Sigmoid colon (tissue), 4 donors: ENCODE results near the gene TRAF3.

Experiments
- EP300 ChIP-seq, 4 donors: sonication (generic); formaldehyde crosslinking; IDR thresholded peaks; one replicate each; pipeline ENCODE4 v1.6.1; 2017; ENCODE audit warnings: antibody characterized with exemption in 4 of 4
- POLR2A ChIP-seq, 2 donors: fragments of 450-650 bp; IDR thresholded peaks; one replicate each; pipeline ENCODE4 v1.6.1; 2016; ENCODE audit warnings: antibody characterized with exemption in 2 of 2, mild to moderate bottlenecking in 2 of 2, moderate library complexity in 2 of 2
- POLR2AphosphoS5 ChIP-seq, 4 donors: sonication (generic); formaldehyde crosslinking; IDR thresholded peaks; one replicate each; pipeline ENCODE4 v1.6.1; 2017; ENCODE audit warnings: antibody characterized with exemption in 4 of 4
- TF ChIP-seq, protein P1 (sequence below), 4 experiments: fragments of 450-650 bp in 3 of 4; fragments of 200-600 bp in 1 of 4; IDR thresholded peaks; one replicate each; pipeline ENCODE4 v1.5.1; 2016 to 2019; ENCODE audit warnings: antibody characterized with exemption in 4 of 4, mild to moderate bottlenecking in 3 of 4, moderate library complexity in 2 of 4

DNA sequence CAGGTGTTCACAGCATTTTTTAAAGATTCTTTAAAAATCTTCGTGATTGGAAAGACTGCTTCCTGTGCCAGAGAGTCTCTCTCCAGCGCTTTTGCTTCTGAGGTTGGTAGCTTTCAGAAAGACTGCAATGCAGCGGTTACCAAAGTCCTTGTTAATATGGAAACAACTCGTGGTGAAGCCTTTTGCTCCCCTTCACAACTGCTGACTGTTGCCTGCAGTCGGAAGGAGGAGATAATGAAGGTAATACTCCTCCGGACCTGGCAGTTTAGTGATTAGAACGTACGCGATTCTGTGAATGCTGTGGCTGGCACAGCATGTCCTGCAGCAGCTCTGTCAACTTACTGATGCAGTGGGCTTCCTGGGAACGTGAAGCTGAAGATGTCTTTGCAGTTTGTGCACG is 50.9 kb downstream of the TRAF3 start:
- TF ChIP-seq POLR2AphosphoS5 (IDR thresholded peaks at IDR 0.05) (no peak), EP300 (IDR thresholded peaks at IDR 0.05) (no peak), POLR2A (IDR thresholded peaks at IDR 0.05) (no peak)
- TF ChIP-seq, protein P1, sequence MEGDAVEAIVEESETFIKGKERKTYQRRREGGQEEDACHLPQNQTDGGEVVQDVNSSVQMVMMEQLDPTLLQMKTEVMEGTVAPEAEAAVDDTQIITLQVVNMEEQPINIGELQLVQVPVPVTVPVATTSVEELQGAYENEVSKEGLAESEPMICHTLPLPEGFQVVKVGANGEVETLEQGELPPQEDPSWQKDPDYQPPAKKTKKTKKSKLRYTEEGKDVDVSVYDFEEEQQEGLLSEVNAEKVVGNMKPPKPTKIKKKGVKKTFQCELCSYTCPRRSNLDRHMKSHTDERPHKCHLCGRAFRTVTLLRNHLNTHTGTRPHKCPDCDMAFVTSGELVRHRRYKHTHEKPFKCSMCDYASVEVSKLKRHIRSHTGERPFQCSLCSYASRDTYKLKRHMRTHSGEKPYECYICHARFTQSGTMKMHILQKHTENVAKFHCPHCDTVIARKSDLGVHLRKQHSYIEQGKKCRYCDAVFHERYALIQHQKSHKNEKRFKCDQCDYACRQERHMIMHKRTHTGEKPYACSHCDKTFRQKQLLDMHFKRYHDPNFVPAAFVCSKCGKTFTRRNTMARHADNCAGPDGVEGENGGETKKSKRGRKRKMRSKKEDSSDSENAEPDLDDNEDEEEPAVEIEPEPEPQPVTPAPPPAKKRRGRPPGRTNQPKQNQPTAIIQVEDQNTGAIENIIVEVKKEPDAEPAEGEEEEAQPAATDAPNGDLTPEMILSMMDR (IDR thresholded peaks at IDR 0.05) = no peak
